Epidermal melanocyte (primary cell): ENCODE data around the gene PTPRM.

Experiments used
- DNase-seq: peaks from one replicate; pipeline ENCODE4 v3.0.0; 2011; ENCODE audit warnings: low spot score; ENCODE audit not compliant: insufficient read length

PTPRM gene

GRCh38 chr18:7844418-7844817 lies 277.3 kb downstream of the PTPRM start:
- DNase-seq, result no peak

GRCh38 chr18:7846335-7846734 lies 279.2 kb downstream of the PTPRM start:
- DNase-seq, result no peak

- no peak for DNase-seq
Observed at GRCh38 chr18:7847357-7848053, 280.4 kb downstream of the PTPRM start.

- DNase-seq, result no peak
Observed at GRCh38 chr18:7848054-7848412, 280.9 kb downstream of the PTPRM start.

- DNase-seq, result no peak
Observed at GRCh38 chr18:7850446-7850845, 283.3 kb downstream of the PTPRM start.

- no peak for DNase-seq
Observed at GRCh38 chr18:7855028-7855427, 287.9 kb downstream of the PTPRM start.

GRCh38 chr18:7855671-7856070 lies 288.6 kb downstream of the PTPRM start:
- no peak for DNase-seq

- DNase-seq, result no peak
Observed at GRCh38 chr18:7856116-7856515, 289.0 kb downstream of the PTPRM start.

- no peak for DNase-seq
Observed at GRCh38 chr18:7856733-7857132, 289.6 kb downstream of the PTPRM start.

GRCh38 chr18:7857562-7857961 lies 290.4 kb downstream of the PTPRM start:
- no peak for DNase-seq

- no peak for DNase-seq
Observed at GRCh38 chr18:7859122-7859521, 292.0 kb downstream of the PTPRM start.

- DNase-seq, result no peak
Observed at GRCh38 chr18:7870266-7870665, 303.1 kb downstream of the PTPRM start.

GRCh38 chr18:7870855-7871254 lies 303.7 kb downstream of the PTPRM start:
- peak; percentile 34 for DNase-seq

GRCh38 chr18:7871560-7872456 lies 304.7 kb downstream of the PTPRM start:
- peak; percentile 23 for DNase-seq

- no peak for DNase-seq
Observed at GRCh38 chr18:7872569-7872968, 305.5 kb downstream of the PTPRM start.

GRCh38 chr18:7873316-7873715 lies 306.2 kb downstream of the PTPRM start:
- no peak for DNase-seq

- no peak for DNase-seq
Observed at GRCh38 chr18:7876354-7877104, 309.4 kb downstream of the PTPRM start.

- no peak for DNase-seq
Observed at GRCh38 chr18:7877609-7878008, 310.5 kb downstream of the PTPRM start.

GRCh38 chr18:7878265-7879211 lies 311.4 kb downstream of the PTPRM start:
- no peak for DNase-seq

GRCh38 chr18:7879717-7880116 lies 312.6 kb downstream of the PTPRM start:
- no peak for DNase-seq

GRCh38 chr18:7885865-7886264 lies 318.7 kb downstream of the PTPRM start:
- DNase-seq, result no peak
